Tibial nerve (tissue), 4 donors: ENCODE data around the gene ADAT2.

ENCODE experiments used
- EP300 ChIP-seq, 2 donors: sonication (generic); formaldehyde crosslinking; IDR thresholded peaks; one replicate each; pipeline ENCODE4 v1.6.1; 2017; ENCODE audit warnings: antibody characterized with exemption in 2 of 2, mild to moderate bottlenecking in 1 of 2
- POLR2A ChIP-seq, 2 donors: fragments of 450-650 bp; IDR thresholded peaks; one replicate each; pipeline ENCODE4 v1.6.1; 2017; ENCODE audit warnings: antibody characterized with exemption in 2 of 2, mild to moderate bottlenecking in 2 of 2, moderate library complexity in 2 of 2
- TF ChIP-seq, protein P1 (sequence below), 5 experiments: fragments of 200-600 bp in 3 of 5; fragments of 450-650 bp in 2 of 5; sonication (generic) in 3 of 5; IDR thresholded peaks; one replicate each; pipeline ENCODE4 v1.5.1; 2016 to 2019; ENCODE audit warnings: antibody characterized with exemption in 5 of 5, mild to moderate bottlenecking in 3 of 5, moderate library complexity in 2 of 5

GRCh38 chr6:143405373-143406154 is 44.9 kb downstream of the ADAT2 start:
- TF ChIP-seq, protein P1, sequence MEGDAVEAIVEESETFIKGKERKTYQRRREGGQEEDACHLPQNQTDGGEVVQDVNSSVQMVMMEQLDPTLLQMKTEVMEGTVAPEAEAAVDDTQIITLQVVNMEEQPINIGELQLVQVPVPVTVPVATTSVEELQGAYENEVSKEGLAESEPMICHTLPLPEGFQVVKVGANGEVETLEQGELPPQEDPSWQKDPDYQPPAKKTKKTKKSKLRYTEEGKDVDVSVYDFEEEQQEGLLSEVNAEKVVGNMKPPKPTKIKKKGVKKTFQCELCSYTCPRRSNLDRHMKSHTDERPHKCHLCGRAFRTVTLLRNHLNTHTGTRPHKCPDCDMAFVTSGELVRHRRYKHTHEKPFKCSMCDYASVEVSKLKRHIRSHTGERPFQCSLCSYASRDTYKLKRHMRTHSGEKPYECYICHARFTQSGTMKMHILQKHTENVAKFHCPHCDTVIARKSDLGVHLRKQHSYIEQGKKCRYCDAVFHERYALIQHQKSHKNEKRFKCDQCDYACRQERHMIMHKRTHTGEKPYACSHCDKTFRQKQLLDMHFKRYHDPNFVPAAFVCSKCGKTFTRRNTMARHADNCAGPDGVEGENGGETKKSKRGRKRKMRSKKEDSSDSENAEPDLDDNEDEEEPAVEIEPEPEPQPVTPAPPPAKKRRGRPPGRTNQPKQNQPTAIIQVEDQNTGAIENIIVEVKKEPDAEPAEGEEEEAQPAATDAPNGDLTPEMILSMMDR (IDR thresholded peaks at IDR 0.05), result no peak
- TF ChIP-seq POLR2A (IDR thresholded peaks at IDR 0.05), result no peak
- TF ChIP-seq EP300 (IDR thresholded peaks at IDR 0.05), result no peak
